ENCODE data around the gene PAK6. TPM values are rescaled to one million over a fixed set of nuclear protein-coding genes. Genes with fewer than 3 reads are reported as not detected.

The PAK6 gene
- total RNA-seq, 1 experiment from 2014 or later, result 7.9 TPM

DNA sequence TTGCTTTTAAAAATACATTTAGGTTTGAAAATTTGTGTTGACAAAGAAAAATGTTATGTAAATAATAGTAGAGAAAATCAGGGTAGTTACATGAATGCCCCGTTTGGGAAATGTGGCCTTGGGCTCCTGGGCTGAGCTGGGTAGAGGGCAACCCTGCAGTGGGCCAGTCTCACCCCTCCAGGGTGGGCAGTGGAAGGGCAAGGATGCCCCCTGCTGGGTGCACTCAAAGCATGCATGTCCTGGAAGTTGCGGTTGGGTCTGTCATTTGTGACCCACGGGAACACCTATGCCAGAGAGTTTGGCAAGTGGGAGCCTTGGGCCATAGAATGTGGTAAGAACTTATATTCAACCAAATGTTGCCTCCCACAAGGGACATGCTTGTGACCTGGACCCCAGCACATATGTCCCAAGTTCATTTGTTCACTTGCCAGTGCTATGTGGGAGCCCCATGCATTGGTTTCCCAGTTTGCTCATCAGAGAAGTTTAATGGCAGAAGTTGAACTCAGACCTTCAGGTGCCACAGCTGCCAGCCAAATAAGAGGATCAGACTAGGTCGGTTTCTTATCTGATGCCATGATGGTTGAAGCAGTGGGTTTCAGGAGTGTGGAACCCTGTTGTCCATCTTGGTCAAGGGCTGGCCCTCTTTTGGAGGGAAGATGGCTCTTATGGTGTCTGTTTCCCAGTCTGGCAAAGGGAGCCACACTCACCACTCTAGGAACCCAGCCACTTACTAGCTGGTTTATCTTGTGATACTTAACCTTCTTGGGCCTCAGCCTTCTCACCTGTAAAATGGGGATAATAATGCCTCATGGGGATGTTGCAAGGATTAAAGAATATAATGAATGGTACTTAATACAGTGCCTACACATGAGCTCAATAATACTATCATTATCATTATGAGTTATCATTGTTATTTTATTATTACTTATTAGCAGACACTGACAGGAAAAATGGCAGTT, 71.4 kb downstream of the PAK6 start:
- DNase-seq (ENCODE audit: low read depth), result peak; percentile 48

DNA sequence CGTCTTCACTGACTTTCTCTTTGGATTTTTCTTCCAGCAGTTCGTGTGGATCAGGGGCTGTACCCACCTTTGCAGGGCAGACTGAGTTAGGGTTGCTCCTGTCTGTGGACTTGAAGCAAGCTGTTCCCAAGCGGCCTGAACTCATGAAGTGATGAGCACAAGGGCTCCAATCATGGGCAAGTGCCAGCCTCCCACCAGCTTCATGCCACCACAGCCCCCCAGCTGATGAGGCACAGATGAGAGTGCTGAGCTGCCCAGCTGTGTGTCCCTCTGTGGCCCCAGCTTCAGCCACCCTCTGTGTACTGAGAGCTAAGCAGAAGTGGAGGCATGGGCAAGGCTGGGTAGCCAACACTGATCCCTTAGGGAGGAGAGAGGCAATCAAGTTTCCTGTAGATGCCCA, 72.1 kb downstream of the PAK6 start:
- DNase-seq (ENCODE audit: low read depth), result no peak

DNA sequence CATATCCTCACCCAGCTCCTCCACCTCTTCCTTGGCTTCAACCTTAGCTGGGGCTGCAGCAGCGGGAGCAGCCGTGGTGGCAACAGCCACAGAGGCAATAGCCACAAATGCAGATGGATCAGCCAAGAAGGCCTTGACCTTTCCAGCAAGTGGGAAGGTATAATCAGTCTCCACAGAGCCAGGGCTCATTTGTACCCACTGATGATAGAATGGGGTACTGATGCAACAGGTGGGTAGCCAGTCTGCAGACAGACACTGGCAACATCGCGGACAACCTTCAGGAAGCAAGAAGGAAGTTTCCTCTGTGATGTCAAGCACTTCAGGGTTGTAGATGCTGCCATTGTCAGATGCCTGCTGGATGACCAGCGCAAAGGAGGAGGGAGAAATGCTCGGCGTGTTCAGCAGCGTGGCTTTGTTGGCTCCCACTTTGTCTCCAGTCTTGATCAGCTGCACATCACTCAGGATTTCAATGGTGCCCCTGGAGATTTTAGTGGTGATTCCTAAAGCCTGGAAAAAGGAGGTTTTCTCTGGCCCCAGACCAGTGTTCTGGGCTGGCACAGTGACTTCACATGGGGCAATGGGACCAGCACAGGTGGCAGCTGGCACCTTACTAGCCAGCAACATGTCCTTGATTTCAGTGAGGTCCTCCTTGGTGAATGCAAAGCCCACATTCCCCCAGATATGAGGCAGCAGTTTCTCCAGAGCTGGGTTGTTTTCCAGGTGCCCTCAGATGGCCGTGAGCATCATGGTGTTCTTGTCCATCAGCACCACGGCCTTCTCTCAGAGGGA, 73.7 kb downstream of the PAK6 start:
- no peak for DNase-seq (ENCODE audit: low read depth)

DNA sequence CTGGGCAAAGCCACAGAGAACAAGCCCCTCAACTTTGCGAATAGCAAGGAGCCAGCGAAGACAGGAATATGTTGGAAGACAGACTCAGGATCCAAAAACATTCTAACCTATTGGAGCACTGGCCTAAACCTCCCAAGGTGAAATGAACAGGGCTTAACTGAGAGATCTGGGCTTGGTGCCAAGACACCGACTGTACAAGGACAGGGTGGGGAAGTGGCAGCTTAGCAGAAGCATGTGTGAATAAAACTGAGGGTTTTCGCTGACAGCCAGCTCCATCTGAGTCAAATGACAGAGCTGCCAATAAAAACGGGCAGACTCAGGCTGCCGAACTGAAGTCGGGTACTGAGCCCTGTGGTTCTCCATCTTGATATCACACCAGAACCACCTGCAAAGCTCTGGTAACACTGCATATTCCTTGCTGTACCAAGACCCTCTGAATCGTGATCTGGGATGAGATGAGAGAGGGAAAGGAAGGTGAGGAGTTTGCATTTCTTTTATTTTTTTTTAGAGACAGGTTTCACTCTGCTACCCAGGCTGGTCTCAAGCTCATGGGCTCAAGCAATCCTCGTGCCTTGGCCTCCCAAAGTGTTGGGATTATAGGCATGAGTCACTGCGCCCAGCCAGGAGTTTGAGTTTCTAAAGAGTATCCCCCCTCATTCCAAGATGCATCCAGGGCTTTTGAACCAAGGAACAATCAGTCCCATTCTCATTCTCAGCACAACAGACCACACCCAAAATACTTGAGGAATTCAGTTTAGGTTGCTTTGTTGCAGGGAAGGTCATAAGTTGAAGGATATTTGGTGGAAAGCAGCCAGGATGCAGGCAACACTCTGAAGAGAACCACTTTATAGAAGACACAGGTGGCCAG, 74.9 kb downstream of the PAK6 start:
- DNase-seq (ENCODE audit: low read depth), result peak; percentile 70

DNA sequence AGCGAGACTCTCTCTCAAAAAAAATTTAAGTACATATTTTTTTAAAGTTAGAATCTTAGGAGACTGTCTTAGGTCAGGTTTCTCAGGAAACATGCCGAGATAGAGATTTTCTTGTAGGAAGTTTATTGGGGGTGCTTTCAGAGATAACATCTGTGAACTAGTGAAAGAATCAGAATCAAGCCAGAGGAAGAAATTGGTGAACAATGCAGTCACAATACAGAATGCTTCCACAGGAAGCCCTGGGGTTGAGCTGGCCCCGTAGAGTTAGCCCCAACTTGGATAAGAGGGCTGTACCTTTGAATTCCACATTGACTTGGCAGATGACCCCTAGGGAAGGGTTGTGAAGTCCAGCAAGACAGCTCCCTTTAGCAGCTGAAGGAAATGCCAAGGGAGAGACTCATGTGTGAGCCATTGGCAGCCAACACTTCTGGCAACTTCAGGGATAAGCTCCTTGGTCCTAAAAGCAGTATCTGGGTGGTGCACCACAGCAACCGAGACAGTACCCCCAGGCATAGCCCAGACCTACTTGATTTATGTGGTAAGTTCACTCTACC, 75.9 kb downstream of the PAK6 start:
- DNase-seq (ENCODE audit: low read depth), result peak; percentile 55

DNA sequence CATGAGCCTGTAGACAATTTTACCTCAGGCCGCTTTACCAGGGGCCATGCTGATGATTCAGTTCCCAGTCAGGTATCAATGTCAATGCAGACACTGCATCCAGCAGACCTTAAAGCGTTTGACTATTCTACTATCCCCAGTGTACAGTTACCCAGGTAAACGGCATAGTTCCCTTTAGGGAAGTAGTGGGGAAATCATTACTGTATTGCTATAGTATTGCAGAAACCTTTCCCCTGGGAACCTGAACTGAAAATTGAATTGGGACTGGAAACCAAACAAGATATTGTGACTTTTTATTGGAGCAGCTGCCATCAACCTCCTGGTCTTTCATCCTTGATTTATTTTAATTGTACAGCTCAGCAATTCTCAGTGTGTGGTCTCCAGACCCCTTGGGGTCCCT, 78.1 kb downstream of the PAK6 start:
- DNase-seq (ENCODE audit: low read depth), result no peak

DNA sequence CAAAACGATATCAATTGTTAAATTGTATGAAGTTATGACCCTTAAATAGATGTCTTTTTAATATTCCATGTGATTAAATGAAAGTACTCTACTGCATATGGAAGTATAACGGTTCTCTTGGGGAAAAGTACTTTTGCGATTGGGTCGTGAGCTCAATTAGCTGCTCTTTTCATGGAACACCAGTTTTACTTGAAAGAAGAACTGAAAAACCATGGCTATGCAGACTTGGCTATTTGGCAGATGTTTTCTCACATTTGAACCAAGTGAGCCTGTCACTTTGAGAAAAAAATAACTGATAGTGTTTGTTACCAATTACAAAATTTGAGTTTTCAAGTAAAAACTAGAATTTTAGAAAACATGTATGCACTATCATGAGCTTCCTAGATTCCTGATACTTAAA, 78.7 kb downstream of the PAK6 start:
- DNase-seq (ENCODE audit: low read depth), result no peak

DNA sequence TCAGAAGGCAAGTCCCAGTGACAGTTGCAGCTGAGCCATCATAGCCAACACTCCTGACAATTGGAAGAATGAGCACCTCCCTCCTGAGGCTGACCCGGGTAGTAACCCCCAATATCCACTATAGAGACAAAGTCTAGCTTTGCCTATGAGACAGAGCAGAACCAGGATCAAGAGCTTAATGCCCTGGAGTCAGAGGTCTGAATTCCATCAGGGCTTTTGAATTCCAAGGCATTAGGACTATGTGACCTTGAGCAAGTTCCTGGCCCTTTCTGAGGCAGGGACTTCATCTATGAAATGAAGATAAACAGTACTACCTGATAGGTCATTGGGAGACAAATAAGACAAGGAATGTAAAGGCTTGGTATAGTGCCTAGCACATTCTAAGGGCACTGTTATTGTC, 81.5 kb downstream of the PAK6 start:
- no peak for DNase-seq (ENCODE audit: low read depth)

DNA sequence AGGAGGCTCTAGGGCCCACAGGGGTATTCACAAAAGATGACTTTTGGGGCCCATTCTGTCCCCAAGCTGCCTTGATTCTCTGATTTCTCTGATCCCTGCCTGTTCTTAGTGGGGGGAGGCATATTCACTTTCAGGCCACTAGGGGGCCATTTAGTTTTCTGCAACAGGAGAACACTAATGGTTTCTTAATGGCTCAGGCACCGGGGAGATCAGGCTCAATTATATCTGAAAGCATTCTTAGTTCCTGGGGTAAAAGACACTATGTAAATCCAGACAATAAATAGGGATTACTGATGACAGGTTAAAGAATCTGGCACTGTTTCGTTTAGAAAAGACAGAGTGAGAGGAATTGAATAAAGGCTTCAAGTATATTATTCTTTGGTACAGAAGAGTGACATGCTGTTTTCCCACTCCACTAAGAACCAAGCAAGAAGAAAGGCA, 82.1 kb downstream of the PAK6 start:
- DNase-seq (ENCODE audit: low read depth), result peak; percentile 73

DNA sequence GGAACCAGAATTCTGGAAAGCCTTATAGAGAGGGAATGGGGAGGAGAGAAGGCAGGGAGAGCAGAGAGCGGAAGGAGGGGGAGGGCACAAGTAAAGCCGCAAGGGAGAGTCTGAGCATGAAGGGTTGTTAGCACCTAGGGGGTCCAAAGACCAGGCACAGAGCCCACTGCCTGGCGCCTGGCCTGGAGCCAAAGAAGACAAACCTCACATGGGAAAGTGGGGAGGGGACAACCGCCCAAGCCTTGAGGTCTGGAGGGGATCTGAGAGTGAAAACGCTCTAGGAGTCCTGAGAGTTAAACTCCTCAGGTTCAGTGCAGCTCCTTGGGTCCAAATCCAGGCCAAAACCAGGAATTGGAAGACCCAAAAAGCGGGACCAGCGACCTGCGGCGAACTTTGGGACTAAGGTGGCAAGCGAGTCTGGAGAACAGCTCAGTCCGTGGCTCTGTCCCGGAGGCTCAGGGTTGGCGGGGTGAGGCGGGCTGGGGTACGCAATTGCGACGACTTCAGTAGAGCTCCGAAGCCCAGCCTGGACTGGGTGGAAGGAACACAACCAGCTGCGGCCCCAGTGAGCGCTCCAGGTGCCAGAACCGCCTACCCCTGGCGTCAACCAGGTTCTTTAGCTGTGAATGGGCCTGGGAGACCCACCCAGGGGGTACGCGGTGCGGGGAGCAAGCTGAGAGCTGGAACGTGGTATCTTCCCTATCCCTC, 83.8 kb downstream of the PAK6 start:
- no peak for DNase-seq (ENCODE audit: low read depth)

DNA sequence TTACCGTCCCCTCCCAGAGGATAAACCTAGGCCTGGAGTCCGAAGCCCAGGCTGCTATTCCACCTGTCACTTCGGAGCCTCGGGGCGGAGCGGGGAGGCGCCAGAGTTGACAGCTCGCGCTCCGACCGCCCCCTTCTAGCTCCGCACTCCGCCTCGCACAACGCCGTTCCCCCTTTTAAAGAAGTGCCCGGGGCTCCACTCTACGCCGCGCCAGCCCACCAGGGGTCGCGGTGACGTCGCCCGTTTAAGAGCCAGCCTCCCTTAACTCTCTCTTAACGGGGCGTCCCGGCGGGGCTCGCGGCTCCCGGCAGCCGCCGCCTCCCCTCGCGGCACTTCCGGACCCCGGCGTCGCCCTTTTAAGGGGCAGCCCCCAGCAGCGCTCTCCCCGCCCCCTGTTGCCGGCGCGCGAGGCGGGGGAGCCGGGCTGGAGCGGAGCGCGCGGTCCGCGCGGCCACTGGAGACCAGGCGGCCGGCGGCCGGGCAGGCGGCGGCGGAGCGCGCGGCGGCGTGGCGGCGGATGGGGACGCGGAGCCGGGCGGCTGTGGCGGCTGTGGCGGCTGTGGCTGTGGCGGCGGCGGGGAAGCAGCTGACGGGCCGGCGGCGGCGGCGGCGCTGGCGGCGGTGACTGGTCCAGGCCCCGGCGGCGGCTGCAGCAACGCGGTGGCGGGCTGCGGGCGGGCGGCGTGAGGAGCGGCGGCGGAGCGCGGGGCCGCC, 84.5 kb downstream of the PAK6 start, which contains the start of gene INAFM2:
TSS of gene INAFM2 (plus strand) at position 454 of the 714 bp plus-strand sequence. CDS start 364 bp downstream, outside the sequence.
- DNase-seq (ENCODE audit: low read depth), result peak; percentile 91

DNA sequence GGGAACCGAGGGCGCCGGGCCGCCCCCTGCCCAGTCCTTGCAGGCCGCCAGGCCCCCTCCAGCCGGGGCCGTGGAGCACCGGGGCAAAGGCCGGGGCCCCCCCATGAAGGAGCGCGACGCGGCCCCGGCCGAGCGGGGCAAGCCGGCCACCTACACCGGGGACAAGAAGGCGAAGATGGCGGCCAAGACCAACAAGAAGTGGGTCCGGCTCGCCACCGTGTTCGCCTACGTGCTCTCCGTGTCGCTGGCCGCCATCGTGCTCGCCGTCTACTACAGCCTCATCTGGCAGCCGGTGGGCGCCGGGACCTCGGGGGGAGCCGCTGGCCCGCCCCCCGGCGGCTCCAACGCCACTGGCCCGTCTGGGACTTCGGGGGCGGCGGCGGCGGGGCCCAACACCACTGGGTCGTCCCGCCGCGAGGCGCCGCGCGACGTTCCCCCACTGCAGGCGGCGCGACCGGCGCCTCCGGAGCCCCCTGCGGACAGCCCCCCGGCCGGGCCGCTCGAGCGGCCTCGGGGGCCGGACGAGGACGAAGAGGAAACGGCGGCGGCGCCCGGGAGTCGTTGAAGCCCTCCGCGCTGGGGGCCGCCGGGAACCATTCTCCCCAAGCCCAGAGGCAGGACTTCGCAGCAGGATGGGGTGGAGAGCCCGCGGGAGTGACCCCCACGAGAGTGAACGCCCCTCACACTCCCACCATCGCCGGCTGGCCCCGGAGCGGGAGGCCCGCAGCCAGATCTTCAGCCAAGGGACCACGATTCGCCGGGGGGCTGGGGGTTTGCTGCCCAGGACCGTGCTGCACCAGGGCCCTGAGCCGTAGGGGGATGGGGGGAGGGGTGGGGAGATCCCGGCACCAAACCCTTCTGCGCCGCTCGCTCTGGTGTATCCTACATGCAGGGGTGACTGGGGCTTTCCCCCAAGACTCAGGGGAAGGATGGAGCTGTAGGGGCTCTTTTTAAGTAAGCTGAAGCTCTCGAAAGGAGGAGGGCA, 85.4 kb downstream of the PAK6 start:
- no peak for DNase-seq (ENCODE audit: low read depth)

DNA sequence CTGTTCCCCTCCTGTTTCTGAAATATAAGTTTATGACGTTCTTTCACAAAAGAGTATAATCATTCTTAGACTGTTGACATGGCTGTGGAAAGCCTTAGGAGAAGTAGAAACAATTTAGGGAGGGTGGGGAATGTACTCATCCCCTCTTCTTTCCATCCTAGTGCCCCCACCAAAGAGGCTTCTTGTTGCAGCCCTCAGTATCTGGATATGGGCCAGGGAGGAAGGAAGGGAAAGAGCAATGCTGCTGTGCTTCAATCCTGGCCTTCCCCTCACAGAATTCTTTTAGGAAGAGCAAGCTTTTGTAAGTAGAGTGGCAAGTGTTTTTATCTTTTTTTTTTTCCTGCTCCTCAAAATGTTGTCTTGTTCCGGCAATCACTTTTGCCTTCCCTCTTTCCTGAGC, 86.3 kb downstream of the PAK6 start:
- no peak for DNase-seq (ENCODE audit: low read depth)

DNA sequence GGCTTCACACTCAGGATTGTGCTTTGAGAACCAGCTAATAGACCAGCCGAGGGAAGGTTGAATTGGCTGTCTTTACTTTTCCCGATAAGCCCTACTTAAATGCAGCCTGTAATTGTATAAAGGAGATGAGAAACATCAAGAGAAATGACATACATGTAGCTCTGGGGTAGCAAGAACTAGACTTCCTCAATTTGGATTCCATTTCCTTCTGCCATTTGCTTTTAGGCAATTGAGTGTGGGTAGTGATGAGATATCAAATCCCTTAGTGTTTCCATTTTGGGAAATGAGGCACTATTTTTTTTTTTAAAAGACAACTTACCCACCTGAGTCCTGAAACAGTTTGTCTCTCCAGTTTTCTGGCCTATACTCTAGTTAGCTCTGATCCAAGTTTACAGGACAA, 86.8 kb downstream of the PAK6 start:
- no peak for DNase-seq (ENCODE audit: low read depth)

Measured in RPMI7951 (cell line).